GM21786 (cell line): ENCODE data around the gene ORC5.
"Not testable (repeated sequence)": the region's sequence is repeated elsewhere in the genome, so short reads cannot be mapped to it uniquely, and the experiment has no call there.

Source experiments
- ATAC-seq: cut with Tn5 transposase; IDR thresholded peaks from one replicate; pipeline ENCODE4 v1.9.1; 2021; ENCODE audit not compliant: unreplicated experiment

Gene ORC5

DNA sequence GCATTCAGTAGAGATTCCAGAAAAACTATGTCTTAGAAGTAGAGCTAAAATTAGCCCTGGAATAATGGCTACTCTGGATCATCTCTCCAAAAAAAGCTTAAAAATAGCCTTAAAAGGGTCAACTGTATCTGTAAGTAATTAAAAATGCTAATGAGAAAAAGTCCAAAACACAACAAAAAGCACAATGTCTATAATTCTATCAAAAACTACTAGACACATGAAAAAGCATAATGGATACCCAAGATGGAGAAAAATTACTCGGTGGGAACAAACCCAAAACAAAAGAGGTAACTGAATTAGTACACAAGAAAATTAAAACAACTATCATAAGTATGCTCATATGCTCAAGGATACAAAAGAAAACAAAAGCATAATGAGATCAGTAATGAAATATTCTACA is 15.4 kb downstream of the ORC5 start:
- no peak for ATAC-seq

DNA sequence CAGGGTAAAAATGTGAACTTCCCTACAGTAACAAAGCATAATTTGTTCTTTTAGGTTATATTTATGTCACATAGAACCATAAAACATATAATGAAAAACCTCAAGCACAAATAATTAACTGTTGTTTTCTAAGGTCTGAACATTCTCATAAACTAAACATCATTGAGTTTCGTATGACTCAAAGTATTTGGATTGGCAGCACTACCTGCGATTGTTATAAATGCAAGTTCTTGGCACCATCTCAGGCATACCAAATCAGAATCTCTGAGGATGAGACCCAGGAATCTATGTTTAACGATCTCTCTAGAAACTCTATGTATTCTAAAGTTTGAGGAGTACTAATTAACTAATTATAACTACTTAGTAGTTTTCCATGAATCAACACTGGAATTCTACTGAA is 22.5 kb downstream of the ORC5 start:
- ATAC-seq = no peak

GRCh38 chr7:104179178-104179577 is 28.6 kb downstream of the ORC5 start:
- ATAC-seq = no peak

- ATAC-seq = not testable (repeated sequence)
Measured at GRCh38 chr7:104177565-104178083, 30.2 kb downstream of the ORC5 start.

GRCh38 chr7:104176332-104176731 is 31.5 kb downstream of the ORC5 start:
- ATAC-seq = no peak

GRCh38 chr7:104175361-104175984 is 32.3 kb downstream of the ORC5 start:
- ATAC-seq = no peak

GRCh38 chr7:104174798-104175197 is 33.0 kb downstream of the ORC5 start:
- ATAC-seq = no peak

DNA sequence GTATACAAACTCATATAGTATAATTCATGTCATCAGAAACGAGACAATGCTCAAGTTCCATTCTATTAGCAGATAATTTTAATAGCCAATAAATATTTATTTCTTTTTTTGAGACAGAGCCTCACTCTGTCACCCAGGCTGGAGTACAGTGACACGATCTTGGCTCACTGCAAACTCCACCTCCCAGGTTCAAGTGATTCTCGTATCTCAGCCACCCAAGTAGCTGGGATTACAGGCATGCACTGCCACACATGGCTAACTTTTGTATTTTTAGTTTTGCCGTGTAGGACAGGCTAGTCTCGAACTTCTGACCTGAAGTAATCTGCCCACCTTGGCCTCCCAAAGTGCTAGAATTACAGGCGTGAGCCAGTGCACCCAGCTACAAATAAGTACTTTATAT is 45.7 kb downstream of the ORC5 start:
- no peak for ATAC-seq

DNA sequence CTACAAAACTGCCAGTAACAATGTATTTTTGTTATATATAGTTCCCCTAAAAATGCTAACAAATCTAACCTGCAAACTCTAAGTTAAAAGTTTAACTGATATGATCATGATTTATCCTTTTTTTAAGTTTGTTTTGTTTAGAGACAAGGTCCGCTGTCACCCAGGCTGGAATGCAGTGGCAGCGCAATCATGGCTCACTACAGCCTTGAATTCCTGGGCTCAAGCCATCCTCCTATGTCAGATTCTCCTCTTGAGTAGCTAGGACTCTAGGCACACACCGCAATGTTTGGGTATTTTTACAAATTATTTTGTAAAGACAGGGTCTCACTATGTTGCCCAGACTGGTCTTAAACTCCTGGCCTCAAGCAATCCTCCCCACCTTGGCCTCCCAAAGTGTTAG is 46.6 kb downstream of the ORC5 start:
- ATAC-seq = no peak

DNA sequence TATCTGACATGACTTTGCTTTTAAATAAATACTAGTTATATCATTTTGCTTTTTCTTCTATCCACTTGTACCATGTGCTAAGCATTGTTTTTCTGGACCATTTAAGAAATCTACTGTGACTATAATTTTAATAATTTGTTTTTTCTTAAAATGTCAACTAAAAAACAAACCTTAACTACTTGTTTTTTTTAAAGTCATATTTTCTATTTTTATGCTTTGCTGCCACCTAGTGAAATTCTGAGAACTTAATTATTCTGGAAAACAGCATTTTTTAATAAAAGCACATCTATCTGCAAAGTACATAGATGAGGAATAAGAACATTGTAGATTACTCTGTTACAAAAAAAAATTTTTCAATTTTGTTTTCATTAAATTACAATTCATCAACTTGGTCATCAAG is 47.4 kb downstream of the ORC5 start:
- ATAC-seq = no peak

DNA sequence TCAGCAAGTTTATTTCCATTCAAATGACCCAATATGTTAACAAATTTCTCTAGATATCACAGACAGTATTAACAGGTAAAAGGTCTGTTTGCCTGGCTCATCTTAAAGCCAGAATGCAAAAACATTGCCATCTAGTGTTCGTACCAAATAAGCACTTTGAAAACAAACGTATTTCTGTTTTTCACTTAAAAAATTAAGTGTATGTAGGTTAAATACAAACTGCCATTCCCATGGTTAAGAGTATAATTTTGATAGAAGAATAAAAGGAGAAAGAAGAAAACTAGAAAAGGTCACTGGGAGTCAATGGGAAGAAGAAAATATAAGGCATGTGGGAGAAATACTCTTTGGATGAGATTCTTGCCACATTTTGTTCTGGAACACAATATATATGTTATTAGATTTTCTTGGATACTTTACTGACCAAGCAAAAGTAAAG is 51.0 kb downstream of the ORC5 start:
- ATAC-seq = no peak

- ATAC-seq = no peak
Measured at GRCh38 chr7:104153287-104153686, 54.5 kb downstream of the ORC5 start.

- ATAC-seq = no peak
Measured at GRCh38 chr7:104152468-104152867, 55.3 kb downstream of the ORC5 start.

DNA sequence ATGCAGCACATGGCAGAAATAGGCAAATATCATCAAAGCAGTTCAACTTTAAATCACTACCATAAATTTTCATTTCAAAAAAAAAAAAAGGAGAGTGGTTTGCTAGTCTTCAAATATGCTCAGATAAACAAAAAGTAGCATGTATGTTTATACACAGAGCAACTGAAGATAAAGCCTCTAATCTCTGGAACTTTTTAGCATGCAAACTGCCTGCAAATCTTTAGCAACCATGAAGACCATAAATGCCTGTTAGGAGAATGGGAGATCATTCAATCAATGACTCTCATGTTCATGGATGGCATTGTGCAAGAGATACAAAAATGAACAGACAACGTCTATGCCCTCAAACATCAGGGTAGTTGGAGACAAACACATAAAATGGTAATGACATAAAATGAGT is 57.3 kb downstream of the ORC5 start:
- ATAC-seq = no peak

- ATAC-seq = no peak
Measured at GRCh38 chr7:104149822-104150221, 58.0 kb downstream of the ORC5 start.

DNA sequence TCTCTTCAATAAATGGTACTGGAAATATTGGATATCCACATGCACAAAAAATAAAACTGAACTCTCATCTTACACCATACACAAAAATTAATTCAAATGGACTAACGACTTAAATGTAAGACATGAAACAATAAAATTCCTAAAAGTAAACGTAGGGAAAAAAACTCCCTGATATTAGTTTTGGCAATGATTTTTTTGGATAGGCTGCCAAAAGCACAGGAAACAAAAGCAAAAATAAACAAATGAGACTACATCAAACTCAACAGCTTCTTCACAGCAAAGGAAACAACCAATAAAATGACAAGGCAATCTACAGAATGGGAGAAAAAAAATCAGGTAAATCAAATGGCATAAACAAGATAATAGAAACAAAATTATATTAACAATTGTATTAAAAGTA is 65.7 kb downstream of the ORC5 start:
- ATAC-seq = no peak

GRCh38 chr7:104137971-104138370 is 69.8 kb downstream of the ORC5 start:
- no peak for ATAC-seq

- no peak for ATAC-seq
Measured at GRCh38 chr7:104137511-104137910, 70.3 kb downstream of the ORC5 start.

DNA sequence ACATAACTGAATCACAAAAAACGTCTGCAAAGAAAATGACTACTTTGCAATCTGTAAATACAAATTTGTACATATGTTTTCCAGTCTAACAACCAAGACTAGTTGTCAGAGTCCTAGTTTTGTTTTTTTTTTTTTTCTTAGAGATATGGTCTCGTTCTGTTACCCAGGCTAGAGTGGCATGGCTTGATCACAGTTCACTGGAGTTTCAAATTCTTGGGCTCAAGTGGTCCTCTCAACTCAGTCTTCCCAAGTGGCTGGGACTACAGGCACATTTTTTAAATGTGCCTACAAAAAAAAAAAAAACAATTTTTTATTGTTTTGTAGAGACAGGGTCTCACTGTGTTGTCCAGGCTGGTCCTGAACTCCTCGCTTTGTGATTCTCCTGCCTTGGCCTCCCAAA is 70.8 kb downstream of the ORC5 start:
- no peak for ATAC-seq

DNA sequence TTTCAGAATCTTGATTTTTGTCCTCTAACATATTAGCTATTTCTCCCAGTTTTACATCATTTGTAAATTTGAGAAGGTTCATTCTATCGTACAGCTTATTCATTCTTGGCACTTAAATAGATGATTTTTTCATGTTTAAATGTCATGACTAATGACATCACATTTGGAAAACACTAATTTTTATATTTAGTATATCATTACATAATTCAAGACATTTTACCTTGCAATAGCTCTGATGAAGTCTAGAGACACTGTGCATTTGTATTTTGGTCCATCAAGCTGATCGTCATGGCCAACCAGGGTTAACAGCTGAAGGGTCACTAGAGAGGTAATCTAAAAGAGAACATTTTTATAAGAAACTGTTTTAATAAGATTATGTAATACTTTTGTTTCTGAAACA is 71.3 kb downstream of the ORC5 start:
- no peak for ATAC-seq

- no peak for ATAC-seq
Measured at GRCh38 chr7:104135760-104136558, 71.9 kb downstream of the ORC5 start.

- ATAC-seq = no peak
Measured at GRCh38 chr7:104133238-104133637, 74.6 kb downstream of the ORC5 start.
